Endothelial cell of umbilical vein (primary cell): Measurements from ENCODE around the gene ALKBH5.

ENCODE experiments used
- POLR2A ChIP-seq: IDR thresholded peaks from 2 replicates; pipeline ENCODE4 v1.6.1; 2012; ENCODE audit warnings: low read depth, mild to moderate bottlenecking, control low read depth, low read length
- TF ChIP-seq, protein P1 (sequence below), 2 donors: IDR thresholded peaks; 1 replicate in 1 of 2; 2 replicates in 1 of 2; pipeline ENCODE4 v1.5.1; 2011; ENCODE audit warnings: low read length in 2 of 2, mild to moderate bottlenecking in 2 of 2, moderate library complexity in 2 of 2, control low read depth in 1 of 2, inconsistent platforms in 1 of 2, low read depth in 1 of 2; ENCODE audit not compliant: insufficient read depth in 1 of 2; ENCODE audit errors: extremely low read depth in 1 of 2

GRCh38 chr17:18190628-18191235 lies 7.1 kb downstream of the ALKBH5 start:
- no peak for TF ChIP-seq POLR2A
- TF ChIP-seq, protein P1, sequence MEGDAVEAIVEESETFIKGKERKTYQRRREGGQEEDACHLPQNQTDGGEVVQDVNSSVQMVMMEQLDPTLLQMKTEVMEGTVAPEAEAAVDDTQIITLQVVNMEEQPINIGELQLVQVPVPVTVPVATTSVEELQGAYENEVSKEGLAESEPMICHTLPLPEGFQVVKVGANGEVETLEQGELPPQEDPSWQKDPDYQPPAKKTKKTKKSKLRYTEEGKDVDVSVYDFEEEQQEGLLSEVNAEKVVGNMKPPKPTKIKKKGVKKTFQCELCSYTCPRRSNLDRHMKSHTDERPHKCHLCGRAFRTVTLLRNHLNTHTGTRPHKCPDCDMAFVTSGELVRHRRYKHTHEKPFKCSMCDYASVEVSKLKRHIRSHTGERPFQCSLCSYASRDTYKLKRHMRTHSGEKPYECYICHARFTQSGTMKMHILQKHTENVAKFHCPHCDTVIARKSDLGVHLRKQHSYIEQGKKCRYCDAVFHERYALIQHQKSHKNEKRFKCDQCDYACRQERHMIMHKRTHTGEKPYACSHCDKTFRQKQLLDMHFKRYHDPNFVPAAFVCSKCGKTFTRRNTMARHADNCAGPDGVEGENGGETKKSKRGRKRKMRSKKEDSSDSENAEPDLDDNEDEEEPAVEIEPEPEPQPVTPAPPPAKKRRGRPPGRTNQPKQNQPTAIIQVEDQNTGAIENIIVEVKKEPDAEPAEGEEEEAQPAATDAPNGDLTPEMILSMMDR (IDR thresholded peaks at IDR 0.05; ENCODE audit: extremely low read depth in 1 of 2, insufficient read depth in 1 of 2, low read depth in 1 of 2, low read length in 2 of 2): no peak
